ENCODE results near the gene SPAG6. TPM values are rescaled to one million over a fixed set of nuclear protein-coding genes. Genes with fewer than 3 reads are reported as not detected.

The SPAG6 gene
- total and polyA plus RNA-seq, 2 of the 4 experiments (the other 2 are of a cell fraction): not detected

DNA sequence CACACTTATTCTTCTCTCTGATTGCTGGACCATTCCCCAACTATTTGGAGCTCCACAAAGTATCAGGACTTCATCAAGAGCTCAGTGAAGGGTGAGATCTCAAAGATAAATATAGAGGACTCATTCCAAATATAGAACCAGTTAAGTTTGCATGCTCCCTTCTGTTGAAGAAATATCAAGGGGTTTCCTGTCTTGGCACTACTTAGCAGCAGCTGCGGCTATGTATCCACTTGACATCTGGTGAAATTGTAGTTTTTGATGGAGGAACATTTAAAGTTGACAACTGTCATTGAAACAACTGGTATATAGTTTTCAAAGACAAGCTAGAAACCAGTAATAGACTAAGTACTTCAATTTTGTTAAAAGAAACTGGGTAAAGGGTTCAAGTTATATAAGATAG is 1.0 kb upstream of the SPAG6 start:
- Histone ChIP-seq H3K27me3 (ENCODE audit: control insufficient read depth, insufficient read depth, low read length) (peaks cover 52% of the 10 kb centered on the region), H3K4me2 (ENCODE audit: low read depth, low read length) (no peak overlapping the region), H2BK20ac (ENCODE audit: low read depth, low read length) (no peak overlapping the region), H3K9me3 (ENCODE audit: control insufficient read depth, insufficient read depth, low read length) (peaks cover 14% of the 10 kb centered on the region), H3K36me3 (ENCODE audit: control insufficient read depth, insufficient read depth, low read length) (no peaks in the 10 kb centered on the region), H4K8ac (ENCODE audit: low read depth in 2 of 2, low read length in 2 of 2) (no peak overlapping the region), H3K79me1 (ENCODE audit: low read depth in 1 of 2, low read length in 2 of 2) (no peaks in the 10 kb centered on the region), H3K4me1 (ENCODE audit: control insufficient read depth, insufficient read depth, low read length) (no peaks in the 10 kb centered on the region), H4K5ac (ENCODE audit: low read depth, low read length) (no peak overlapping the region), H4K20me1 (ENCODE audit: insufficient read depth, low read length) (no peaks in the 10 kb centered on the region), H3K4ac (ENCODE audit: low read depth, low read length) (no peak overlapping the region), H3K18ac (ENCODE audit: low read depth, low read length) (no peak overlapping the region), H2BK15ac (ENCODE audit: low read depth, low read length) (no peak overlapping the region), H2AFZ (replicated peaks; ENCODE audit: low read length, poor library complexity) (no peak overlapping the region), H2BK120ac (ENCODE audit: low read depth, low read length) (no peak overlapping the region), H2AK5ac (ENCODE audit: low read depth, low read length) (no peak overlapping the region), H3K9me1 (ENCODE audit: insufficient read depth, low read length) (no peaks in the 10 kb centered on the region), H3K14ac (replicated peaks; ENCODE audit: low read depth, low read length) (no peak overlapping the region), H2BK5ac (ENCODE audit: low read depth, low read length, poor library complexity, severe bottlenecking) (no peak overlapping the region), H4K91ac (ENCODE audit: insufficient read depth, low read depth, low read length) (no peak overlapping the region), H3K56ac (ENCODE audit: extremely low read depth, insufficient read depth, low read length) (no peak overlapping the region), H3K9ac (ENCODE audit: low read depth, low read length) (no peak overlapping the region), H3K27ac (ENCODE audit: insufficient read depth, low read length) (no peak overlapping the region), H3K4me3 (ENCODE audit: insufficient read depth, low read depth, low read length) (no peak overlapping the region), H2AK9ac (replicated peaks; ENCODE audit: low read depth, low read length, poor library complexity) (no peak overlapping the region), H3K23ac (ENCODE audit: low read depth, low read length) (no peak overlapping the region)
- intact Hi-C loops (cut with micrococcal nuclease) (loop anchor here (5.0 kb wide), 2 partner anchors 368 to 643 kb away; partner anchors contain the start of gene PIP4K2A), in situ Hi-C loops (cut with MboI; ENCODE audit: low sequenced_read_pairs) (no loop called here), dilution Hi-C loops (cut with HindIII; ENCODE audit: low sequenced_read_pairs, unreplicated experiment) (no loop called here)
- no peak for DNase-seq
- WGBS, 2 experiments (ENCODE audit: extremely low coverage in 2 of 2, insufficient read length in 1 of 2): no CpG with 5 or more reads among the region's 1 CpG
- CTCF ChIA-PET: no interaction called here
- BruUV-seq (replicated peaks): no TSS peak
- no peak for ATAC-seq (ENCODE audit: low read depth)
- POLR2A ChIA-PET (ENCODE audit: unreplicated experiment): no interaction called here
- TF ChIP-seq SMC3 (IDR thresholded peaks at IDR 0.05; ENCODE audit: low read depth, low read length) (no peak), CHD1 (IDR thresholded peaks at IDR 0.05; ENCODE audit: low read depth, low read length) (no peak), BHLHE40 (IDR thresholded peaks at IDR 0.05; ENCODE audit: low read depth, low read length) (no peak), CEBPB (IDR thresholded peaks at IDR 0.05; ENCODE audit: low read depth, low read length) (no peak), RCOR1 (IDR thresholded peaks at IDR 0.05; ENCODE audit: insufficient replicate concordance, low read length) (no peak), POLR2A (IDR thresholded peaks at IDR 0.05; ENCODE audit: low read depth, low read length) (no peak), MXI1 (IDR thresholded peaks at IDR 0.05; ENCODE audit: borderline replicate concordance, low read depth, low read length) (no peak), NFE2L2 (IDR thresholded peaks at IDR 0.05; ENCODE audit: low read depth, low read length) (no peak)
- TF ChIP-seq, protein P1, sequence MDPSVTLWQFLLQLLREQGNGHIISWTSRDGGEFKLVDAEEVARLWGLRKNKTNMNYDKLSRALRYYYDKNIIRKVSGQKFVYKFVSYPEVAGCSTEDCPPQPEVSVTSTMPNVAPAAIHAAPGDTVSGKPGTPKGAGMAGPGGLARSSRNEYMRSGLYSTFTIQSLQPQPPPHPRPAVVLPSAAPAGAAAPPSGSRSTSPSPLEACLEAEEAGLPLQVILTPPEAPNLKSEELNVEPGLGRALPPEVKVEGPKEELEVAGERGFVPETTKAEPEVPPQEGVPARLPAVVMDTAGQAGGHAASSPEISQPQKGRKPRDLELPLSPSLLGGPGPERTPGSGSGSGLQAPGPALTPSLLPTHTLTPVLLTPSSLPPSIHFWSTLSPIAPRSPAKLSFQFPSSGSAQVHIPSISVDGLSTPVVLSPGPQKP (IDR thresholded peaks at IDR 0.05; ENCODE audit: borderline replicate concordance, low read depth, low read length): no peak
- TF ChIP-seq, protein P2, sequence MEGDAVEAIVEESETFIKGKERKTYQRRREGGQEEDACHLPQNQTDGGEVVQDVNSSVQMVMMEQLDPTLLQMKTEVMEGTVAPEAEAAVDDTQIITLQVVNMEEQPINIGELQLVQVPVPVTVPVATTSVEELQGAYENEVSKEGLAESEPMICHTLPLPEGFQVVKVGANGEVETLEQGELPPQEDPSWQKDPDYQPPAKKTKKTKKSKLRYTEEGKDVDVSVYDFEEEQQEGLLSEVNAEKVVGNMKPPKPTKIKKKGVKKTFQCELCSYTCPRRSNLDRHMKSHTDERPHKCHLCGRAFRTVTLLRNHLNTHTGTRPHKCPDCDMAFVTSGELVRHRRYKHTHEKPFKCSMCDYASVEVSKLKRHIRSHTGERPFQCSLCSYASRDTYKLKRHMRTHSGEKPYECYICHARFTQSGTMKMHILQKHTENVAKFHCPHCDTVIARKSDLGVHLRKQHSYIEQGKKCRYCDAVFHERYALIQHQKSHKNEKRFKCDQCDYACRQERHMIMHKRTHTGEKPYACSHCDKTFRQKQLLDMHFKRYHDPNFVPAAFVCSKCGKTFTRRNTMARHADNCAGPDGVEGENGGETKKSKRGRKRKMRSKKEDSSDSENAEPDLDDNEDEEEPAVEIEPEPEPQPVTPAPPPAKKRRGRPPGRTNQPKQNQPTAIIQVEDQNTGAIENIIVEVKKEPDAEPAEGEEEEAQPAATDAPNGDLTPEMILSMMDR (conservative IDR thresholded peaks at IDR 0.05; ENCODE audit: low read depth, low read length): no peak
- TF ChIP-seq, protein P3, sequence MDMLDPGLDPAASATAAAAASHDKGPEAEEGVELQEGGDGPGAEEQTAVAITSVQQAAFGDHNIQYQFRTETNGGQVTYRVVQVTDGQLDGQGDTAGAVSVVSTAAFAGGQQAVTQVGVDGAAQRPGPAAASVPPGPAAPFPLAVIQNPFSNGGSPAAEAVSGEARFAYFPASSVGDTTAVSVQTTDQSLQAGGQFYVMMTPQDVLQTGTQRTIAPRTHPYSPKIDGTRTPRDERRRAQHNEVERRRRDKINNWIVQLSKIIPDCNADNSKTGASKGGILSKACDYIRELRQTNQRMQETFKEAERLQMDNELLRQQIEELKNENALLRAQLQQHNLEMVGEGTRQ (IDR thresholded peaks at IDR 0.05; ENCODE audit: low read depth, low read length): no peak
